Transverse colon (tissue), 3 donors: ENCODE data around the gene SDK1.

Source experiments
- CTCF ChIP-seq, 5 experiments: fragments of 200-600 bp in 3 of 5; fragments of 450-650 bp in 2 of 5; sonication (generic) in 3 of 5; IDR thresholded peaks; 1 replicate in 2 of 5; 2 replicates in 3 of 5; pipeline ENCODE4 v1.5.1; 2016 to 2017; ENCODE audit warnings: antibody characterized with exemption in 5 of 5, inconsistent platforms in 3 of 5, mild to moderate bottlenecking in 2 of 5, moderate library complexity in 1 of 5
- EP300 ChIP-seq: sonication (generic); formaldehyde crosslinking; IDR thresholded peaks from one replicate; pipeline ENCODE4 v1.6.1; 2017; ENCODE audit warnings: antibody characterized with exemption, low read depth

GRCh38 chr7:3710531-3710930 is 409.5 kb downstream of the SDK1 start:
- TF ChIP-seq EP300: no peak
- TF ChIP-seq CTCF (IDR thresholded peaks at IDR 0.05): no peak
